Gastroesophageal sphincter (tissue), 4 donors: Measurements from ENCODE around the gene KANTR. TPM values are rescaled to one million over a fixed set of nuclear protein-coding genes. Genes with fewer than 3 reads are reported as not detected.

ENCODE experiments used
- ATAC-seq: fragments of 150-250 bp; one replicate; pipeline ENCODE4 v1.9.1; 2016; ENCODE audit warnings: mild to moderate bottlenecking, moderate library complexity
- H3K27ac ChIP-seq, 4 donors: fragments of 200-600 bp; sonication (generic) in 3 of 4; 1 replicate in 3 of 4; 2 replicates in 1 of 4; pipeline ENCODE4 v1.5.1; 2016 to 2019
- H3K27me3 ChIP-seq: fragments of 200-600 bp; sonication (generic); one replicate; pipeline ENCODE4 v1.5.1; 2019
- H3K36me3 ChIP-seq, 2 donors: fragments of 200-600 bp; sonication (generic); one replicate each; pipeline ENCODE4 v1.5.1; 2019; ENCODE audit warnings: control low read depth in 1 of 2
- H3K4me1 ChIP-seq, 3 donors: fragments of 200-600 bp; sonication (generic); 1 replicate in 2 of 3; 2 replicates in 1 of 3; pipeline ENCODE4 v1.5.1; 2016 to 2019; ENCODE audit warnings: control low read depth in 2 of 3
- H3K4me3 ChIP-seq, 2 donors: fragments of 200-600 bp; sonication (generic); one replicate each; pipeline ENCODE4 v1.5.1; 2019; ENCODE audit warnings: mild to moderate bottlenecking in 1 of 2, moderate library complexity in 1 of 2
- H3K9me3 ChIP-seq, 3 donors: fragments of 200-600 bp; sonication (generic); one replicate each; pipeline ENCODE4 v1.5.1; 2017 to 2019; ENCODE audit warnings: control low read depth in 2 of 3
- CTCF ChIP-seq, 4 experiments: fragments of 200-600 bp in 2 of 4; fragments of 450-650 bp in 2 of 4; sonication (generic) in 1 of 4; IDR thresholded peaks; one replicate each; pipeline ENCODE4 v1.5.1; 2017 to 2019; ENCODE audit warnings: antibody characterized with exemption in 4 of 4, mild to moderate bottlenecking in 2 of 4, moderate library complexity in 2 of 4
- EP300 ChIP-seq: sonication (generic); formaldehyde crosslinking; IDR thresholded peaks from one replicate; pipeline ENCODE4 v1.6.1; 2017; ENCODE audit warnings: antibody characterized with exemption, mild to moderate bottlenecking
- POLR2A ChIP-seq, 2 donors: fragments of 450-650 bp; IDR thresholded peaks; one replicate each; pipeline ENCODE4 v1.6.1; 2017; ENCODE audit warnings: antibody characterized with exemption in 2 of 2, mild to moderate bottlenecking in 2 of 2, moderate library complexity in 1 of 2
- POLR2AphosphoS5 ChIP-seq: sonication (generic); formaldehyde crosslinking; IDR thresholded peaks from one replicate; pipeline ENCODE4 v1.6.1; 2017; ENCODE audit warnings: antibody characterized with exemption
- WGBS, 2 donors: methylation state at CpG; one replicate each; pipeline ENCODE4 v1.1.5; 2018; ENCODE audit warnings: low coverage in 1 of 2; 5-methylcytosine and 5-hydroxymethylcytosine counted together
- total RNA-seq, 4 donors: library from RNA; depleted of rRNA; stranded (reverse); fragments of >200 nt; gene quantifications; one replicate each; pipeline ENCODE4 v1.1.0, GENCODE V29; 2016

Gene KANTR
- 10 to 100 TPM in 3 of 4 donors, 1 to 10 TPM in 1; 7.7 to 36.6 (median 13.7) TPM for total RNA-seq

GRCh38 chrX:53093748-53094581, at the start of gene KANTR:
Gene KANTR (plus strand): TSS chrX:53094142. CDS start chrX:53124273, 30,131 bp downstream.
- H3K27ac ChIP-seq: peak within 1 kb of the TSS; percentile 89 to 99 (median 93)
- TF ChIP-seq POLR2A (IDR thresholded peaks at IDR 0.05) (peak; percentile 43 to 60), CTCF (IDR thresholded peaks at IDR 0.05) (no peak), EP300 (no peak), POLR2AphosphoS5 (peak; percentile 84)

GRCh38 chrX:53044995-53045394, 48.9 kb upstream of the KANTR start:
- no peaks in the 10 kb centered on the region for H3K27me3 ChIP-seq
- H3K36me3 ChIP-seq: no peaks in the 10 kb centered on the region
- H3K27ac ChIP-seq: no peak overlapping the region
- no peak overlapping the region for H3K4me3 ChIP-seq
- no peak for ATAC-seq
- 74% methylated on average over 4 to 5 of the region's 5 CpGs for WGBS, 2 donors
- no peaks in the 10 kb centered on the region for H3K9me3 ChIP-seq
- no peak for TF ChIP-seq CTCF (IDR thresholded peaks at IDR 0.05)
- no peak for TF ChIP-seq POLR2AphosphoS5
- TF ChIP-seq EP300: no peak
- peaks cover 0 to 18% (median 0%) of the 10 kb centered on the region in 3 donors for H3K4me1 ChIP-seq

More at GRCh38 chrX:53093748-53094581, at the start of gene KANTR:
- Histone ChIP-seq H3K36me3 (peaks cover 0 to 5% of the 10 kb centered on the region in 2 donors), H3K9me3 (no peaks in the 10 kb centered on the region), H3K4me1 (peaks cover 0 to 9% (median 0%) of the 10 kb centered on the region in 3 donors), H3K4me3 (peak within 1 kb of the TSS; percentile 49 to 70), H3K27me3 (no peaks in the 10 kb centered on the region)
- WGBS, 2 donors: 0 to 40% methylated on average over 8 to 10 of the region's 67 CpGs
- ATAC-seq: peak; percentile 93

GRCh38 chrX:53047228-53047627, 46.7 kb upstream of the KANTR start:
- Histone ChIP-seq H3K36me3 (no peaks in the 10 kb centered on the region), H3K9me3 (no peaks in the 10 kb centered on the region), H3K4me3 (no peak overlapping the region), H3K4me1 (peaks cover 0 to 30% (median 0%) of the 10 kb centered on the region in 3 donors), H3K27ac (no peak overlapping the region), H3K27me3 (no peaks in the 10 kb centered on the region)
- WGBS, 2 donors: 60 to 86% methylated on average over 1 to 6 of the region's 6 CpGs
- no peak for TF ChIP-seq EP300
- ATAC-seq: no peak

GRCh38 chrX:53048169-53049126, 45.5 kb upstream of the KANTR start, which contains the start of gene GPR173:
Gene GPR173 (plus strand): TSS chrX:53048789. CDS start chrX:53076622, 27,833 bp downstream.
- Histone ChIP-seq H3K27ac (peak within 1 kb of the TSS in 3 of 4 donors; percentile 41 to 71 (median 58)), H3K9me3 (no peaks in the 10 kb centered on the region), H3K4me1 (peaks cover 0 to 30% (median 0%) of the 10 kb centered on the region in 3 donors), H3K27me3 (no peaks in the 10 kb centered on the region), H3K4me3 (peak within 1 kb of the TSS; percentile 47 to 54), H3K36me3 (no peaks in the 10 kb centered on the region)
- ATAC-seq: peak; percentile 91
- no CpG with 5 or more reads among the region's 38 CpGs for WGBS, 2 donors
- TF ChIP-seq POLR2A (IDR thresholded peaks at IDR 0.05) (no peak), EP300 (no peak), POLR2AphosphoS5 (no peak), CTCF (IDR thresholded peaks at IDR 0.05) (no peak)

GRCh38 chrX:53049127-53049517, 44.8 kb upstream of the KANTR start:
- no CpG with 5 or more reads among the region's 8 CpGs for WGBS, 2 donors
- no peaks in the 10 kb centered on the region for H3K9me3 ChIP-seq
- H3K27me3 ChIP-seq: no peaks in the 10 kb centered on the region
- H3K27ac ChIP-seq: peak overlapping the region in 3 of 4 donors; percentile 35 to 71 (median 58)
- peaks cover 0 to 30% (median 0%) of the 10 kb centered on the region in 3 donors for H3K4me1 ChIP-seq
- peak overlapping the region; percentile 47 to 54 for H3K4me3 ChIP-seq
- no peak for TF ChIP-seq CTCF (IDR thresholded peaks at IDR 0.05)
- H3K36me3 ChIP-seq: no peaks in the 10 kb centered on the region
- no peak for ATAC-seq
